Keratinocyte (primary cell): ENCODE measurements around the gene SCYGR7.

Experiments
- CTCF ChIP-seq, 3 experiments: IDR thresholded peaks in 1 of 3; conservative IDR thresholded peaks in 1 of 3; optimal IDR thresholded peaks in 1 of 3; 2 replicates in 2 of 3; 3 replicates in 1 of 3; pipeline versions ENCODE3 to v1.5.1; 2011; ENCODE audit warnings: low read length in 3 of 3, mild to moderate bottlenecking in 3 of 3, moderate library complexity in 2 of 3, control low read depth in 1 of 3, inconsistent platforms in 1 of 3; ENCODE audit not compliant: insufficient read depth in 2 of 3; ENCODE audit errors: extremely low read depth in 1 of 3
- EZH2 ChIP-seq: IDR thresholded peaks from one replicate; pipeline ENCODE4 v1.6.1; 2012; ENCODE audit warnings: inconsistent platforms, mild to moderate bottlenecking, low read length, moderate library complexity

DNA sequence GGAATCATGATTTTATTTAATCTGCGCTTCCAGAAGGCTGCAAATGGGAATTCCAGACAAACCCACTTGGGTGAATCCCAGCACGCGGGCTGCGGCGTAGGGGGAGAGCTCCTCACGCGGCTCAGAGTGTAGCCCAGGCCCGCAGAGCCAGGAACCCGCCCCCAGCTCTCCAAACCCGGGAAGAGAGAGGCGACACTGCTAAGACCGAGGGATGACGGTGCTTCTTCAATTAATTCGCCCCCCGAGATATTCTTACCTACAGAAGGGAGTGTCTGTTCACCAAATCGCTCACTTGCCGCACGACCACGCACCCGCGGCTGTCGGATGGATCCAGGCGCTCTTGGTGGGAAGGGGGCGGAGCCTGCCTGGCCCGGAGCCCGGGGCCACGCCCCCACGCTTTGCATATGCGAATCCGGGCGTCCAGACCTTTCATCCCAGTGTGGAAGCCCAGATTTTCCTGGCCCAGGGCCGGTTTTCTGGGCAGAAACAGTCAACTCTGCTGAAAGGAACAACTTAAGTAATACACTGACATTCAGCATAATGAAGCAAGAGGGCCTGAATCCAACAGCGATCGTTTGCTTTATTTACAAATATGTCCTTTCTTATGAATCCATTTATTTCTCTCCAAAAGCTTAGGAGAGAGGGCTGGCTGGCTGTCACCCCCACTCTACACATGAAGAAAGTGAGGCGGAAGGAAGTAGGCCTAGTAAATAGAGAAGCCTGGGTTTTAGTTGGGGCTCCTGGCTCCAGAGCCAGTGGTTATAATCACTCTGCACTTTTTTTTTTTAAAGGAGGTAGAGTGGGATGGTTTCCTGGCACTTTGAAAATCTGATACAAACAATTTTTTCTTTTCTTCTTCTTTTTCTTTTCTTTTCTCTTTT lies 10.2 kb upstream of the SCYGR7 start, which contains the start of gene SLC19A3:
- TF ChIP-seq EZH2 (no peak), CTCF (optimal IDR thresholded peaks at IDR 0.05 in 1 of 3, IDR thresholded peaks at IDR 0.05 in 1 of 3, conservative IDR thresholded peaks at IDR 0.05 in 1 of 3; ENCODE audit: extremely low read depth in 1 of 3, insufficient read depth in 2 of 3, low read length in 3 of 3) (no peak)
